ENCODE results near the gene MRPL37. TPM values are rescaled to one million over a fixed set of nuclear protein-coding genes. Genes with fewer than 3 reads are reported as not detected.

The MRPL37 gene
- total RNA-seq, 2 donors from 2014 or later: 84.5 to 95.8 TPM

GRCh38 chr1:54160351-54160750 lies 39.6 kb upstream of the MRPL37 start:
- Histone ChIP-seq H3K4me3 (ENCODE audit: low read length) (no peak overlapping the region), H3K27ac (ENCODE audit: low read depth, low read length) (no peak overlapping the region), H3K4me1 (ENCODE audit: control insufficient read depth, insufficient read depth, low read length) (no peaks in the 10 kb centered on the region), H3K36me3 (ENCODE audit: control insufficient read depth, insufficient read depth, low read length) (no peaks in the 10 kb centered on the region), H3K27me3 (ENCODE audit: control insufficient read depth, insufficient read depth, low read length, poor library complexity, severe bottlenecking) (no peaks in the 10 kb centered on the region), H3K9ac (ENCODE audit: extremely low read depth, low read length, poor library complexity, severe bottlenecking) (no peak overlapping the region), H3K9me3 (ENCODE audit: control insufficient read depth, low read length) (no peaks in the 10 kb centered on the region)
- Mint-ChIP-seq H3K27ac (no peak overlapping the region), H3K9me3 (no peaks in the 10 kb centered on the region), H3K4me1 (no peaks in the 10 kb centered on the region), H3K27me3 (ENCODE audit: insufficient read depth) (peaks cover 4% of the 10 kb centered on the region), H3K36me3 (ENCODE audit: low read depth) (no peaks in the 10 kb centered on the region), H3K4me3 (no peak overlapping the region)
- TF ChIP-seq CTCF (conservative IDR thresholded peaks at IDR 0.05): no peak
- 79 to 100% methylated on average over 1 to 3 of the region's 3 CpGs for WGBS, 2 experiments (ENCODE audit: insufficient coverage in 1 of 2, insufficient read length in 1 of 2)
- DNase-seq: no peak

DNA sequence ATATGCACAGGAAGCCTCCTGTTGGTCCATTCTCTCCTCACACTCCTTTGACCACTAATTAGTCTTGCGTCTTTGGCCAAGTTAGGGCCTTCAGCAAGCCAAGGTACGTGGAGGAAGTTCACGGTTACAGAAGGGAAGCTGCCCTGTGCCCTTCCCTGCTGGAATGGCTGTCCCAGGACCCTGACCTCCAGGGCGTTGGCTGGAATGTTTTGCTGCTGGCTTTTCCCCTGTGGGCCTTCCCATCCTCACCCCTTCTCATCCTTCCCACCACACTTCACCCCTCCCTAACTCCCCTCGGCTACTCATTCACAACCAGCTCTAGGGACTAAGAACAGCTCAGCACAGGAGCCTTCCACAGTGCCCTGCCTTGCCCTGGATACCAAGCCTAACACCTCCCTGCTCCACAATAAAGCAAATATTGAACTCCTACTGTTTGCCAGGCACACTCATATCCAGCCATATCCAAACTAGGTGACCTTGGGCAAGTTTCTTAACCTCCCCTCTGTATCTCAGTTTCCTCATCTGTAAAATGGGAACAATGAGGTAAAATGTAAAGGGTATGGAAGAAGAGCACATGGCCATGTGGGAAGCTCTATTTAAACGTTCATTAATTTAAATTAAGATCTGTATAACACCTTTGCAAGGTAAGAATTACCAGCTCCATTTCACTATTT lies 38.3 kb upstream of the MRPL37 start:
- Histone ChIP-seq H3K9ac (ENCODE audit: extremely low read depth, low read length, poor library complexity, severe bottlenecking) (no peak overlapping the region), H3K4me3 (ENCODE audit: low read length) (no peak overlapping the region), H3K27ac (ENCODE audit: low read depth, low read length) (no peak overlapping the region), H3K36me3 (ENCODE audit: control insufficient read depth, insufficient read depth, low read length) (no peaks in the 10 kb centered on the region), H3K27me3 (ENCODE audit: control insufficient read depth, insufficient read depth, low read length, poor library complexity, severe bottlenecking) (no peaks in the 10 kb centered on the region), H3K9me3 (ENCODE audit: control insufficient read depth, low read length) (no peaks in the 10 kb centered on the region), H3K4me1 (ENCODE audit: control insufficient read depth, insufficient read depth, low read length) (no peaks in the 10 kb centered on the region)
- no peak for DNase-seq
- H3K4me1 Mint-ChIP-seq: no peaks in the 10 kb centered on the region
- H3K27ac Mint-ChIP-seq: no peak overlapping the region
- TF ChIP-seq CTCF (conservative IDR thresholded peaks at IDR 0.05): no peak
- H3K4me3 Mint-ChIP-seq: no peak overlapping the region
- H3K9me3 Mint-ChIP-seq: no peaks in the 10 kb centered on the region
- peaks cover 4% of the 10 kb centered on the region for H3K27me3 Mint-ChIP-seq (ENCODE audit: insufficient read depth)
- no peaks in the 10 kb centered on the region for H3K36me3 Mint-ChIP-seq (ENCODE audit: low read depth)
- 70 to 89% methylated on average over 4 to 6 of the region's 6 CpGs for WGBS, 2 experiments (ENCODE audit: insufficient coverage in 1 of 2, insufficient read length in 1 of 2)

DNA sequence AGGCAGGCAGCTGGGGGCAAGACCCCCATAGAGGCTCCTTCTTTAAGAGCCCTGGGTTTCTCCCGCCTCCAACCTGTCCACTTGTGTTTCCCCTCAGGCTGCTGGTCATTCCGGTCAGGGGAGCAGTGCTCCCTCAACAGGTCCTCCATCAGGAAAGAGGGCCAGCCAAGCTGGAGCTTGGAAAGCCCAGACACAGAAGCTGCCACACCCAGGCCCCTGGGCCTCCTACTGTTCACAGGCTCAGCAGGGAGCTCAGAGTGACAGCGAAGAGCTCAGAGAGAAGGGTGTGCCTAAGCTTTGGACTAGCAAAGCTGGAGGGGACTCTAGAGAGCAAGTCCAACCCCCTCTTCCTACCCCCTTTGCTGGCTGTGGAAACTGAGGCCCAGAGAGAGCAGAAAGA lies 36.9 kb upstream of the MRPL37 start:
- no peaks in the 10 kb centered on the region for H3K9me3 Mint-ChIP-seq
- 88 to 100% methylated on average over 1 to 3 of the region's 3 CpGs for WGBS, 2 experiments (ENCODE audit: insufficient coverage in 1 of 2, insufficient read length in 1 of 2)
- Histone ChIP-seq H3K9me3 (ENCODE audit: control insufficient read depth, low read length) (no peaks in the 10 kb centered on the region), H3K27me3 (ENCODE audit: control insufficient read depth, insufficient read depth, low read length, poor library complexity, severe bottlenecking) (no peaks in the 10 kb centered on the region), H3K36me3 (ENCODE audit: control insufficient read depth, insufficient read depth, low read length) (no peaks in the 10 kb centered on the region), H3K27ac (ENCODE audit: low read depth, low read length) (no peak overlapping the region), H3K4me1 (ENCODE audit: control insufficient read depth, insufficient read depth, low read length) (no peaks in the 10 kb centered on the region), H3K9ac (ENCODE audit: extremely low read depth, low read length, poor library complexity, severe bottlenecking) (no peak overlapping the region), H3K4me3 (ENCODE audit: low read length) (no peak overlapping the region)
- no peaks in the 10 kb centered on the region for H3K4me1 Mint-ChIP-seq
- no peak for TF ChIP-seq CTCF (conservative IDR thresholded peaks at IDR 0.05)
- no peaks in the 10 kb centered on the region for H3K36me3 Mint-ChIP-seq (ENCODE audit: low read depth)
- peaks cover 4% of the 10 kb centered on the region for H3K27me3 Mint-ChIP-seq (ENCODE audit: insufficient read depth)
- DNase-seq: no peak
- H3K4me3 Mint-ChIP-seq: no peak overlapping the region
- no peak overlapping the region for H3K27ac Mint-ChIP-seq
